Gastrocnemius medialis (tissue), 4 donors: Measurements from ENCODE around the gene SGTA.

ENCODE experiments used
- POLR2A ChIP-seq, 2 donors: fragments of 450-650 bp; IDR thresholded peaks; one replicate each; pipeline ENCODE4 v1.6.1; 2017; ENCODE audit warnings: antibody characterized with exemption in 2 of 2, mild to moderate bottlenecking in 2 of 2, moderate library complexity in 2 of 2
- TF ChIP-seq, protein P1 (sequence below), 5 experiments: fragments of 450-650 bp in 3 of 5; fragments of 200-600 bp in 2 of 5; sonication (generic) in 2 of 5; IDR thresholded peaks in 4 of 5; conservative IDR thresholded peaks in 1 of 5; 1 replicate in 4 of 5; 2 replicates in 1 of 5; pipeline ENCODE4 v1.5.1; 2016 to 2019; ENCODE audit warnings: antibody characterized with exemption in 5 of 5, mild to moderate bottlenecking in 3 of 5, moderate library complexity in 3 of 5

DNA sequence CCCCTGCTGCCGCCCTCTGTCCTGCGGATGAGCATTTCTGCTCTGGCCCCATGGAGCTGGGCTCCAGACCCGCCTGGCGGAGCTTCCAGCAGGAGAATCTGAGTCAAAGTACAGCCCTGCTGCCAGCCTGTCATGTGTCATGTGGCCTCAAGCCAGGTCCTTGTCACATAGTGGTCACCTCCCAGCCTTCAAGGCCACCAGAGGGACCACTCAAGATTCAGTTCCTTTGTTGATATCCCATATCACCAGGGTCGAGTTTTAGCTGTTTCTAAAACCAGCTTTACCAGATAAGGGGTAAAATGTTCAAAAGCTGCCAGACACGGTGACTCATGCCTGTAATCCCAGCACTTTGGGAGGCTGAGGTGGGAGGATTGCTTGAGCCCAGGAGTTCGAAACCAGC is 15.7 kb upstream of the SGTA start:
- TF ChIP-seq, protein P1, sequence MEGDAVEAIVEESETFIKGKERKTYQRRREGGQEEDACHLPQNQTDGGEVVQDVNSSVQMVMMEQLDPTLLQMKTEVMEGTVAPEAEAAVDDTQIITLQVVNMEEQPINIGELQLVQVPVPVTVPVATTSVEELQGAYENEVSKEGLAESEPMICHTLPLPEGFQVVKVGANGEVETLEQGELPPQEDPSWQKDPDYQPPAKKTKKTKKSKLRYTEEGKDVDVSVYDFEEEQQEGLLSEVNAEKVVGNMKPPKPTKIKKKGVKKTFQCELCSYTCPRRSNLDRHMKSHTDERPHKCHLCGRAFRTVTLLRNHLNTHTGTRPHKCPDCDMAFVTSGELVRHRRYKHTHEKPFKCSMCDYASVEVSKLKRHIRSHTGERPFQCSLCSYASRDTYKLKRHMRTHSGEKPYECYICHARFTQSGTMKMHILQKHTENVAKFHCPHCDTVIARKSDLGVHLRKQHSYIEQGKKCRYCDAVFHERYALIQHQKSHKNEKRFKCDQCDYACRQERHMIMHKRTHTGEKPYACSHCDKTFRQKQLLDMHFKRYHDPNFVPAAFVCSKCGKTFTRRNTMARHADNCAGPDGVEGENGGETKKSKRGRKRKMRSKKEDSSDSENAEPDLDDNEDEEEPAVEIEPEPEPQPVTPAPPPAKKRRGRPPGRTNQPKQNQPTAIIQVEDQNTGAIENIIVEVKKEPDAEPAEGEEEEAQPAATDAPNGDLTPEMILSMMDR (IDR thresholded peaks at IDR 0.05 in 4 of 5, conservative IDR thresholded peaks at IDR 0.05 in 1 of 5): no peak
- no peak for TF ChIP-seq POLR2A (IDR thresholded peaks at IDR 0.05)
